ENCODE measurements around the gene EIF1AX. TPM values are rescaled to one million over a fixed set of nuclear protein-coding genes. Genes with fewer than 3 reads are reported as not detected.

The EIF1AX gene
- total RNA-seq, 1 experiment from 2014 or later = 132 TPM

DNA sequence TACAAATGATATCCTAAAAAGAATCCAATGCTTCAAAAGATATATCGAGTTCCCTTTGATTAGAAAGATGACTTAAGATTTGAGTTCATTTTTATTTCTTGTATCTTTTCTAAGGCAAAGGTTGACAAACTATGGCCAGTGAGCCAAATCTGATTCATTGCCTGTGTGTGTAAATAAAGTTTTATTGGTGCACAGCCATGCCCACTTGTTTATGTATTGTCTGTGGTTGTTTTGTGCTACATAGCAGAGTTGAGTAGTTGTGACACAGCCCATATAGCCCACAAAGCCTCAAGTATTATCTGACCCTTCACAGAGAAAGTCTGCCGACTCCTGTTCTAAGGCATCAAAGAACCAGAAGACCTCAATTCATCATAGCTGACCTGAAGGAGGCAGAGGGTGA, 32.2 kb upstream of the EIF1AX start:
- Histone ChIP-seq H3K4me2 (ENCODE audit: low read length) (no peak overlapping the region), H3K9ac (ENCODE audit: low read length) (no peak overlapping the region), H3K27ac (ENCODE audit: low read depth, low read length) (no peak overlapping the region), H2AFZ (ENCODE audit: low read depth, low read length, poor library complexity, severe bottlenecking) (no peak overlapping the region), H3K9me3 (ENCODE audit: control insufficient read depth in 1 of 2, insufficient read depth in 1 of 2, low read depth in 1 of 2, low read length in 2 of 2) (no peaks in the 10 kb centered on the region), H3K9me2 (ENCODE audit: insufficient read depth) (no peaks in the 10 kb centered on the region), H3K4me1 (ENCODE audit: control insufficient read depth in 1 of 2, insufficient read depth in 2 of 2, low read length in 2 of 2) (no peaks in the 10 kb centered on the region), H3K27me3 (ENCODE audit: insufficient read depth, low read length) (no peaks in the 10 kb centered on the region), H3K4me3 (replicated peaks in 1 of 2; ENCODE audit: low read depth in 1 of 2, low read length in 2 of 2) (no peak overlapping the region), H4K20me1 (ENCODE audit: insufficient read depth) (no peaks in the 10 kb centered on the region), H3K36me3 (ENCODE audit: control insufficient read depth in 1 of 2, insufficient read depth in 2 of 2, low read length in 2 of 2) (peaks cover 0 to 6% of the 10 kb centered on the region in 2 experiments; a peak in 2 of 4 replicates), H3K79me2 (ENCODE audit: insufficient read depth, low read length) (no peaks in the 10 kb centered on the region)
- DNase-seq (ENCODE audit: low read depth, low spot score) (no peak), ATAC-seq (no peak)
- no TSS peak for BruUV-seq (replicated peaks)
- POLR2A ChIA-PET = no interaction called here
- no peak for TF ChIP-seq SRF (IDR thresholded peaks at IDR 0.05; ENCODE audit: low read depth)
- TF ChIP-seq EZH2phosphoT487 (IDR thresholded peaks at IDR 0.05; ENCODE audit: borderline replicate concordance) = no peak
- TF ChIP-seq JUND (IDR thresholded peaks at IDR 0.05) = no peak
- TF ChIP-seq ZFX (IDR thresholded peaks at IDR 0.05) = no peak
- no peak for TF ChIP-seq EGR1 (IDR thresholded peaks at IDR 0.05; ENCODE audit: low read depth)
- TF ChIP-seq, protein P1, sequence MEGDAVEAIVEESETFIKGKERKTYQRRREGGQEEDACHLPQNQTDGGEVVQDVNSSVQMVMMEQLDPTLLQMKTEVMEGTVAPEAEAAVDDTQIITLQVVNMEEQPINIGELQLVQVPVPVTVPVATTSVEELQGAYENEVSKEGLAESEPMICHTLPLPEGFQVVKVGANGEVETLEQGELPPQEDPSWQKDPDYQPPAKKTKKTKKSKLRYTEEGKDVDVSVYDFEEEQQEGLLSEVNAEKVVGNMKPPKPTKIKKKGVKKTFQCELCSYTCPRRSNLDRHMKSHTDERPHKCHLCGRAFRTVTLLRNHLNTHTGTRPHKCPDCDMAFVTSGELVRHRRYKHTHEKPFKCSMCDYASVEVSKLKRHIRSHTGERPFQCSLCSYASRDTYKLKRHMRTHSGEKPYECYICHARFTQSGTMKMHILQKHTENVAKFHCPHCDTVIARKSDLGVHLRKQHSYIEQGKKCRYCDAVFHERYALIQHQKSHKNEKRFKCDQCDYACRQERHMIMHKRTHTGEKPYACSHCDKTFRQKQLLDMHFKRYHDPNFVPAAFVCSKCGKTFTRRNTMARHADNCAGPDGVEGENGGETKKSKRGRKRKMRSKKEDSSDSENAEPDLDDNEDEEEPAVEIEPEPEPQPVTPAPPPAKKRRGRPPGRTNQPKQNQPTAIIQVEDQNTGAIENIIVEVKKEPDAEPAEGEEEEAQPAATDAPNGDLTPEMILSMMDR (IDR thresholded peaks at IDR 0.05 in 2 of 3, conservative IDR thresholded peaks at IDR 0.05 in 1 of 3; ENCODE audit: borderline replicate concordance in 1 of 3, insufficient read depth in 1 of 3, low read depth in 2 of 3, low read length in 2 of 3) = no peak
- intact Hi-C loops (cut with micrococcal nuclease) = no loop called here
- RAD21 ChIA-PET (ENCODE audit: low non-redundant PET in 1 of 2, low total read pairs in 2 of 2, uncharacterized antibody in 2 of 2, unreplicated experiment in 2 of 2) = no interaction called here
- CTCF ChIA-PET = no interaction called here

DNA sequence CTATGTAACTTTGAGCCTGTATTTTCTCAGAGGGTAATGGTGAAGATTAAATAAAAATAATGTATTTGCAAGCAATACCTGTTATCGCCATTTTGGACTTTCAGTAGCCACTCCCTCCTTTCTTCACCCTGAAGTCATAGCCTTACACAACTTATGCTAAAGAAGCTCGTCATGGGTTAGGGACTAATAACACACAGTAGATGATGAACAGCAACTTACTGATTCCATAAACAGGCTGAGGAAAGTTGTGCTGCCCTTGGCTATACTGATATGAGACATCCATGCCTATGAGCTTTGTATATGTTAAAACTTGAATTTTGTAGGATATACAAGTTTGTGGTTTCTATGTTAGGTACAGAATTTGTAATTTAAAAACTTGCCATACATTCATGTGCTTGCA, 31.7 kb upstream of the EIF1AX start:
- H3K27me3 ChIP-seq (ENCODE audit: insufficient read depth, low read length) = no peaks in the 10 kb centered on the region
- H3K36me3 ChIP-seq (ENCODE audit: control insufficient read depth in 1 of 2, insufficient read depth in 2 of 2, low read length in 2 of 2) = peaks cover 0 to 6% of the 10 kb centered on the region in 2 experiments; a peak in 2 of 4 replicates
- ATAC-seq (no peak), DNase-seq (ENCODE audit: low read depth, low spot score) (no peak)
- H3K4me2 ChIP-seq (ENCODE audit: low read length) = no peak overlapping the region
- no peaks in the 10 kb centered on the region for H3K9me2 ChIP-seq (ENCODE audit: insufficient read depth)
- ChIA-PET CTCF (no interaction called here), POLR2A (no interaction called here), RAD21 (ENCODE audit: low non-redundant PET in 1 of 2, low total read pairs in 2 of 2, uncharacterized antibody in 2 of 2, unreplicated experiment in 2 of 2) (no interaction called here)
- no peaks in the 10 kb centered on the region for H3K79me2 ChIP-seq (ENCODE audit: insufficient read depth, low read length)
- no peaks in the 10 kb centered on the region for H3K9me3 ChIP-seq (ENCODE audit: control insufficient read depth in 1 of 2, insufficient read depth in 1 of 2, low read depth in 1 of 2, low read length in 2 of 2)
- no peaks in the 10 kb centered on the region for H3K4me1 ChIP-seq (ENCODE audit: control insufficient read depth in 1 of 2, insufficient read depth in 2 of 2, low read length in 2 of 2)
- H2AFZ ChIP-seq (ENCODE audit: low read depth, low read length, poor library complexity, severe bottlenecking) = no peak overlapping the region
- no peak overlapping the region for H3K4me3 ChIP-seq (replicated peaks in 1 of 2; ENCODE audit: low read depth in 1 of 2, low read length in 2 of 2)
- H3K9ac ChIP-seq (ENCODE audit: low read length) = no peak overlapping the region
- no TSS peak for BruUV-seq (replicated peaks)
- H4K20me1 ChIP-seq (ENCODE audit: insufficient read depth) = no peaks in the 10 kb centered on the region
- intact Hi-C loops (cut with micrococcal nuclease) = no loop called here
- H3K27ac ChIP-seq (ENCODE audit: low read depth, low read length) = no peak overlapping the region
- TF ChIP-seq CEBPB (IDR thresholded peaks at IDR 0.05; ENCODE audit: low read depth) (no peak), YY1 (IDR thresholded peaks at IDR 0.05; ENCODE audit: extremely low read depth, insufficient replicate concordance, low read depth, low read length) (no peak), EZH2 (IDR thresholded peaks at IDR 0.05) (no peak), SP1 (IDR thresholded peaks at IDR 0.05; ENCODE audit: low read depth) (no peak), EGR1 (IDR thresholded peaks at IDR 0.05; ENCODE audit: low read depth) (no peak)
- TF ChIP-seq, protein P2, sequence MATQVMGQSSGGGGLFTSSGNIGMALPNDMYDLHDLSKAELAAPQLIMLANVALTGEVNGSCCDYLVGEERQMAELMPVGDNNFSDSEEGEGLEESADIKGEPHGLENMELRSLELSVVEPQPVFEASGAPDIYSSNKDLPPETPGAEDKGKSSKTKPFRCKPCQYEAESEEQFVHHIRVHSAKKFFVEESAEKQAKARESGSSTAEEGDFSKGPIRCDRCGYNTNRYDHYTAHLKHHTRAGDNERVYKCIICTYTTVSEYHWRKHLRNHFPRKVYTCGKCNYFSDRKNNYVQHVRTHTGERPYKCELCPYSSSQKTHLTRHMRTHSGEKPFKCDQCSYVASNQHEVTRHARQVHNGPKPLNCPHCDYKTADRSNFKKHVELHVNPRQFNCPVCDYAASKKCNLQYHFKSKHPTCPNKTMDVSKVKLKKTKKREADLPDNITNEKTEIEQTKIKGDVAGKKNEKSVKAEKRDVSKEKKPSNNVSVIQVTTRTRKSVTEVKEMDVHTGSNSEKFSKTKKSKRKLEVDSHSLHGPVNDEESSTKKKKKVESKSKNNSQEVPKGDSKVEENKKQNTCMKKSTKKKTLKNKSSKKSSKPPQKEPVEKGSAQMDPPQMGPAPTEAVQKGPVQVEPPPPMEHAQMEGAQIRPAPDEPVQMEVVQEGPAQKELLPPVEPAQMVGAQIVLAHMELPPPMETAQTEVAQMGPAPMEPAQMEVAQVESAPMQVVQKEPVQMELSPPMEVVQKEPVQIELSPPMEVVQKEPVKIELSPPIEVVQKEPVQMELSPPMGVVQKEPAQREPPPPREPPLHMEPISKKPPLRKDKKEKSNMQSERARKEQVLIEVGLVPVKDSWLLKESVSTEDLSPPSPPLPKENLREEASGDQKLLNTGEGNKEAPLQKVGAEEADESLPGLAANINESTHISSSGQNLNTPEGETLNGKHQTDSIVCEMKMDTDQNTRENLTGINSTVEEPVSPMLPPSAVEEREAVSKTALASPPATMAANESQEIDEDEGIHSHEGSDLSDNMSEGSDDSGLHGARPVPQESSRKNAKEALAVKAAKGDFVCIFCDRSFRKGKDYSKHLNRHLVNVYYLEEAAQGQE (IDR thresholded peaks at IDR 0.05; ENCODE audit: low read depth) = no peak
- TF ChIP-seq, protein P3, sequence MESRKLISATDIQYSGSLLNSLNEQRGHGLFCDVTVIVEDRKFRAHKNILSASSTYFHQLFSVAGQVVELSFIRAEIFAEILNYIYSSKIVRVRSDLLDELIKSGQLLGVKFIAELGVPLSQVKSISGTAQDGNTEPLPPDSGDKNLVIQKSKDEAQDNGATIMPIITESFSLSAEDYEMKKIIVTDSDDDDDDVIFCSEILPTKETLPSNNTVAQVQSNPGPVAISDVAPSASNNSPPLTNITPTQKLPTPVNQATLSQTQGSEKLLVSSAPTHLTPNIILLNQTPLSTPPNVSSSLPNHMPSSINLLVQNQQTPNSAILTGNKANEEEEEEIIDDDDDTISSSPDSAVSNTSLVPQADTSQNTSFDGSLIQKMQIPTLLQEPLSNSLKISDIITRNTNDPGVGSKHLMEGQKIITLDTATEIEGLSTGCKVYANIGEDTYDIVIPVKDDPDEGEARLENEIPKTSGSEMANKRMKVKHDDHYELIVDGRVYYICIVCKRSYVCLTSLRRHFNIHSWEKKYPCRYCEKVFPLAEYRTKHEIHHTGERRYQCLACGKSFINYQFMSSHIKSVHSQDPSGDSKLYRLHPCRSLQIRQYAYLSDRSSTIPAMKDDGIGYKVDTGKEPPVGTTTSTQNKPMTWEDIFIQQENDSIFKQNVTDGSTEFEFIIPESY (IDR thresholded peaks at IDR 0.05; ENCODE audit: extremely low read depth, insufficient replicate concordance, low read length) = no peak

Data from HCT116 (cell line).